HG03280 (cell line): Measurements from ENCODE around the gene THADA.
"Not testable (repeated sequence)": the region's sequence is repeated elsewhere in the genome, so short reads cannot be mapped to it uniquely, and the experiment has no call there.

ENCODE experiments used
- ATAC-seq: cut with Tn5 transposase; IDR thresholded peaks from one replicate; pipeline ENCODE4 v1.9.1; 2021; ENCODE audit warnings: mild to moderate bottlenecking, moderate library complexity; ENCODE audit not compliant: unreplicated experiment

The THADA gene

DNA sequence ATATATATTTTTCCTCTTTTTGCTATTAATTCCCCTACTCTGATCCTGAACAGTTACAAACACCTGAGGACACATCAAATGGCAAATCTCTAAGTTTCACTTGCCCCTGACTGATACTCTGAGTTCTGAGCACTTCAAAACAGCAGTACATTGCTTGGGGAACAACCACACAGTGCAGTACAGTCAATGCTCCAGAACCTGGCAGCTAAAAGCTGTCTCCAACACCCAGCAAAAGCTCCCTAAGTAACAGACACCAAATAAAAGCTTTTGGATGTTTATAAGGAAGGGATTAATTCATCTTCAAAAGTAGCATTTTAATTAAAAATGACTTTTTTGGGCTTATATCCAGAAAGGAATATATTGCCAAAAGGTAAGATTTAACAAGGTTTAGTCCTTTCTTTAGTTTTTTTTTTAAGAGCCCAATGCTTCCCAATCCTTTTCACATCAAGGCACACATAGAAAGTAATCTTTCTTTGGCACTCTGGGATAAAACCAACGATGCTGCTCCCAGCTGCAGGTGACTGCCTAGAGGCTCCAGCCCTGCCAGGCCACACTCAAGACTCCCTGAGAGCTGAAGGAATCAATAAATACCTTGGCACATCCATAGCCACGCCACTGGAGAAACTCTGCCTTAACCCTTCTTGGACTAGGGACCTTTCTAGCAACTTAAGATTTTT lies 204.5 kb downstream of the THADA start:
- no peak for ATAC-seq

DNA sequence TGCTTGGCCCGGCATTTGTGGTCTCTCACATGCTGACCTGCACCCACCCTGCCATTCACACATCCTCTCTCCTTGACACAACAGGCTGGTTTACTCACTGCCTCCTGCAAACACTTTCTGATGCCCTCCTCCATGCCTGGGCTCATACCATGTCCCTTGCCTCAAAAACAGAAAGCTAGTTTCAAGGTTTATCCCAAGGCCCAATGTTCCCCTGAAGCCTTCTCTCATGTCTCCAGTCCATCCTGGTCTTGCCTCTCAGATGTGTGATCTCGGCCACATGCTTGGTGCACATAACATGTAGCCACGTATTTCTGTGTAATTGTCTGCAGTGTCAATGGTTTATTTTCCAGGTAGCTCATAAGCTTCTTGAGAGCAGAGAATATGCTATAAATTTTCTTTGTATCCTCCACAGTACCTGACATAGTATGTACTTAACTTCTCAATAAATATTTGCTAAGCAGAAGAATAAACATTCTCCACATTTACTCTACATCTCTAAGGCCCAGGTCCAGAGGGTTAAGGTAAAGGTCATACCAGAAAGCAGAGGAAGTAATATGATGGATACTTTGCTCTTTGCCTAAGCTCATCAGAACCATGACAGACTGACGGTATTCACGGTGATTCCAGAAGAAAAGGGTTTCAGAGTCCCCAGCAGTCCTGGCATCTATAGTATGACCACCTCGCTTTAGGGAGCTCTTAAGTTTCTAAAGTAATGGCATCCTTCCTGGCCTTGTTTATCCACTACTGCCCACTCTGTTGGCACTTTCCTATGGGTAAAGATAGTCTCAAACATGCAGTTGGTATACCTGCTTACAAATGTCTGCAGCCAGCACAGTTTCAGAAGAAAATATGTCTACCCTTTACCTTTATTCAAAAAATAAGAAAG lies 206.0 kb downstream of the THADA start:
- ATAC-seq, result no peak

DNA sequence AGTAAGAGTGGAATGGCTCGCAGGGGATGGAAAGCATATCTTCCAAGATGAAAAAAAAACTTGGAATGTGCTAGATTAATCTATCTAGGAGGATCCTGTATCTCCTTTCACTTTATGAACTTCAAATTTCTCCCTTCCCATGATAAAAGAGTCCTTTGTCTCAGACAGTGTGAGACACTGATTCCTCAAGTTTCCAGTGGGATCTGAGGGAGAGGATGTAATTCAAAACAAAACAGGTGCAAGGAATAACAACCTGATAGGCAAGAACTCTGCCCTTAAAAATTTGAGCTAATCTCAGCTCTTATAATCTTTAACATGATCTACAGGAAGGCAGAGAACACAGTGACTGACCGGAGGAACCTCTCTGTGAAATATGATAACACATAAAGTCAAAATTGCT lies 207.5 kb downstream of the THADA start:
- no peak for ATAC-seq

DNA sequence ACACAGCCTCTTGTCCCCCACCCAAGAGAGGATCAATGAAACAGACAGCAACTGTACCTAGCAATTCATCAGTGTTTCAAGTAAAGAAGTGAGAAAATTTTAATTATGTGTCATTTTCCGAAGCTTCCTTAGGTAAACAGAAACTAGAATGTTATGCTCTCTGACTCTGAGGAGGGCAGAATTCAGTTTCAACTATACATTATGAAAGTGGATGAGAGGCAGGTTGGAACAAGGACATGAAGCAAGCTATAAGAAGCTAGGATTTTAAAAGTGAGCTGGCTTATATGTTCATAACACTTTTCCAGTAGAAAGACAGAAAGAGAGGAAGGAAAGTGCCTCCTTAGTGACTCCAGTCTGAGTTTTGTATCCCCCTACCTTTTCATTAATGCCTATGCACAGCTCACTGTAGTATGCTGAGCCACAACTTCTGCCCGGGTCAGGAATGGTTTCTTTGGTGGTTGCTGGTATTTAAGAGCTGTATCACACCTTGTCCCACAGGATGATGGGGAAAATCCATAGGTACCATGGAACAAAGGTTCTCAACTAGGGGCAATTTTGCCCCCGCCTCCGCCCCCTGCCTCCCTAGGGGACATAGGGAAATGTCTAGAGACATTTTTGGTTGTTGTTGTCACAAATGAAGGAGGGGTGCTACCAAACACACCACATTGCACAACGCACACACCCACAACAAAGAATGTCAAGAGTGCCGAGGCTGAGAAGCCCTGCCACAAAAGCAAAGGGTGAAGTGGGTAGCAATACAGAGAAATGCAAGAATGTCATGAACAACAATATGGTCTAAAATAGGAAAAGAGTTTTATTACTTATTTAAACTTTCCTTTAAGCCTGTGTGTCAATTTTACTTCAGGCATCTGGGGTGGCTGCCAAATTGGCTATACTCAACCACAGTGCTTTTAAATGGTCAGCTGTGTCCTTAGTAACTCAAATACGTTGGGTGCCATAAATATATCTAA lies 208.5 kb downstream of the THADA start:
- ATAC-seq, result peak; percentile 75

DNA sequence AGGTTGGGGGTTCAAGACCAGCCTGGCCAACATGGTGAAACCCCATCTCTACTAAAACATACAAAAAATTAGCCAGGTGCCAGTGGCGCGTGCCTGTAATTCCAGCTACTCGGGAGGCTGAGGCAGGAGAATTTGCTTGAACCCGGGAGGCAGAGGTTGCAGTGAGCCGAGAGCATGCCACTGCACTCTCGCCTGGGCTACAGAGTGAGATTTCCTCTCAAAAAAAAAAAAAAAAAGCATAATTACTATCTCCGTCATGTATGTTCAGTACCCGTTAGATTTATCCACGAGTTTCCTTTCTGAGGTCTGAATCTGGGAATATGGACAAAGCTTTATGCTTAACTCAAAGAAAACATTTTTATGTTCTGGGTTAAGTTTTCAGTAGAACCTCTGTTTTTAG lies 209.2 kb downstream of the THADA start:
- not testable (repeated sequence) for ATAC-seq

DNA sequence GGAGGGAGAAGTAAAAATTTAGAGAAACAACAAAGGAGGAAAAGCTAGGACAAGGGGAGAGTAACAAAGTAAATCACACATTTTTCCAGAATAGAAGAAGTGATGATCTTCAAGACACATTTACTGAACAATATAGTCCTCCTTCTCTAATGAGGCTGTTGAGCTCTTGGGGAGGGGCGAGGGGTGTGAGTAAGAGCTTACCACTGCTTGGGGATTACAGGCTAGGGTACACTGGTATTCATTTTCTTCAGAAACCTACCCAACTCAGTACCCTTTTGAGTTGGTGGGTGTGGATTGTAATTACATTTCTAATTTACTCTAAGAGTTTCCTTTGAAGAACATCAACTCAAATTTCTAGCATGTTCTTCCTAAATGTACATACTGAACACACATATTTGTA lies 211.7 kb downstream of the THADA start:
- ATAC-seq, result no peak

DNA sequence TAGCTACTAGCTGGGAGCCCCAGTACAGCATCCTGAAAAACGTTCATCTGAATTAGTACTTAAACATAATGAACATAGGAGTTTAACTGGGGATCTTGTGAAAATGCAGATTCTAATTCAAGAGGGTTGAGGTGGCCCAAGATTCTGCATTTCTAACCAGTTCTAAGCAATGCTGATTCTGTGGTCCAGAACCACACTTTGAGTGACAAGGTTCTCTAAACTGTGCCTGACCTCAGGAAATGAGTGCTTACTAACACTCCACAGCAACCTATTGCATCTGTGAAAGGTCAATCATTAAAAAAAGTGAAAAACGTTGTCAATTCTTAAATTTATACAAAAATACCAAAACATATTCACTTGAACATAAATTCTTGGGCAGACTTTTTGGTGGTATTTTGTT lies 212.3 kb downstream of the THADA start:
- ATAC-seq, result no peak

DNA sequence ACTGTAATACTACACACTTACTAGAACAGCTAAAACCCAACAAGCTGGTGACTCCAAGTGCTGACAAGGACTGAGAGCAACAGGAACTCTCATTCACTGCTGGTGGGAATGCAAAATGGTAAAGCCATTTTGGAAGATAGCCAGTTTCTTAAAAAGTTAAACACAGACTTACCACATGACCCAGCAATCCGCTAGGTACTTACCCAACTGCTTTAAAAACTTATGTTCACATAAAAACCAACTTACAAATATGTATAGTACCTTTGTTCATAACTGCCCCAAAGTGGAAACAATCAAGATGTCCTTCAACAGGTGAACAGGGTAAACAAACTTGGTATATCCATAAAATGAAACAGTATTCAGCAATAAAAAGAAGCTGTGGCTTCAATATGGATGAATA lies 216.3 kb downstream of the THADA start:
- ATAC-seq, result no peak

DNA sequence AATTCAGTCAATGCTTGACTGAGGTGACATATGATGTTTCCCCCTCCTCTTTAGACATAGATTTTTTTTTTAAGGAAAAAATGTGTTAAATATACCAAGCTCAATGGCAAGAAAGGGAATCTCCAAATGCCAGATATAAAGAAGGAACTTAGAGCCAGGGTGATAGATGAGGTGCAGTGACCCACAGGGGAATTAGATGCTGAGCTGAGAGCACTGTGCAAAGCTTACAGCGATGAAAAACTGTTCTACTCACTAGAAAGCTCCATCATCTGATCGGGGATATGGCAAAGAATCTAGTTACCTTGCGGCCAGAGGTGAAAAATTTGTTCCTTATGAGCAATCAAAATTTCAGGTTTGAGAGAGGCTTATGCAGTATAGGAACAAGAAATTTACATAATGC lies 218.5 kb downstream of the THADA start:
- no peak for ATAC-seq

DNA sequence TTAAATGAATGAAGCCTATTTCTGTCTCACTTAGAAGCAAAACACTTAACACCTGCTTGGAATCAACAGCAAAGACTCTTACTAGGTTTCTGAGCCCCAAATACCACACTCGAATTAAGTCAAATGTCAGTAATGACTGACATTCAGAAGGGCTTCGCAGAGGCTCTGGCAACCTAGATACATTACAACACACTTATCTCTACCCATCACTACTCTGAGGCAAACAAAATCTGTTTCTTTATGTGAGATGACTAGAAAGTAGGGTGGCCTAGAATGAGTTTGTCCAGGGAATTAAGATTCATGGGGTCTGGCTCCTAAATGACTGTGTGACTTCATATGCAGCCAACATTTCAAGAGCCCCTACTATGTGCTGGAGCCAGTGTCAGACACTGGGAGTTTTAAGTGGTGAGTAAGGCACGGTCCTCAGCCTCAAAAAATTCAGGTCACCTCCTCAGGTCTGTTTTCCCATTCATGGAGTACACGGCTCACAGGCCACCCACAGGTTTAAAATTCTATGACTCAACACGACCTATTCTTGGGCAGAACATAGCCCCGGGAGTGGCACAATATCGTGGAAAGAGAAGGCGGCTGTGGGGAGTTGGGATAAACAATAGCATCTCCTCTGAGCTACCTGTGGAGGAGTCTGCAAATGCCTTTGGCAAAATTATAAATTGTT lies 219.2 kb downstream of the THADA start:
- ATAC-seq, result no peak

DNA sequence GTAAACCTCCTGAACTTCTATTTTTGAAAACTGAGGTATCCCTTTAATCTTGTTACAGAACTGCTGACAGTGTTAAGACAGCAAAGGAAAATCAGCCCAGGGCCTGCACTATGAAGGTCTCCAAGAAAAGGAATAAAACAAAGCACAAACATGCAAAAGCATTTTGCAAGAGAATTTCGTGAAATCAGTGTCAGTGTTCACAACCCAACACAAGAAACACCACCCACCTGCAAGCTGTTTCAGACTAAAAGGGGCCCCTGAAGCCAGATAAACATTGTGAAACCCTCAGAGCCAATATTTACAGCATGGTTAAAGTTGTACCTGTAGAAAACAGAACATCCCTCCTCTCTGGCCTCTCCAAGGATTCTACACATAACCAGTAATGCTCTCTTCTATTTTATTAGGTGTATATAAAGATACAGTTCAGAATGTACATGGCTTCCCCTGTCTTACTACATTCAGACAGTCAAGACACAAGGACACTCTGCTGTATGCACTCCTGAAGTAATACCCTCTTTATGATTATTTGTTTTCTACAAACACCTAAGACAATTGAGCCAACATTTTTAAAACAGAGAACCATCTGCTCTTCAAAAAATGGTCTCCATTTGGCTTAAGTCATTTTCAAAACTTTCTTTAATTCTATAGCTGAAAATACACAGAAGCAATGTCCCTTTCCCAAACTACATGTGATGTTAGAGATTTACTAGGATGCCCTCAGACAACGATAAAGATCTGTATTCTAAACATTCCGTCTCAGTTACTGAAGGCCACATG lies 219.9 kb downstream of the THADA start:
- ATAC-seq, result no peak

DNA sequence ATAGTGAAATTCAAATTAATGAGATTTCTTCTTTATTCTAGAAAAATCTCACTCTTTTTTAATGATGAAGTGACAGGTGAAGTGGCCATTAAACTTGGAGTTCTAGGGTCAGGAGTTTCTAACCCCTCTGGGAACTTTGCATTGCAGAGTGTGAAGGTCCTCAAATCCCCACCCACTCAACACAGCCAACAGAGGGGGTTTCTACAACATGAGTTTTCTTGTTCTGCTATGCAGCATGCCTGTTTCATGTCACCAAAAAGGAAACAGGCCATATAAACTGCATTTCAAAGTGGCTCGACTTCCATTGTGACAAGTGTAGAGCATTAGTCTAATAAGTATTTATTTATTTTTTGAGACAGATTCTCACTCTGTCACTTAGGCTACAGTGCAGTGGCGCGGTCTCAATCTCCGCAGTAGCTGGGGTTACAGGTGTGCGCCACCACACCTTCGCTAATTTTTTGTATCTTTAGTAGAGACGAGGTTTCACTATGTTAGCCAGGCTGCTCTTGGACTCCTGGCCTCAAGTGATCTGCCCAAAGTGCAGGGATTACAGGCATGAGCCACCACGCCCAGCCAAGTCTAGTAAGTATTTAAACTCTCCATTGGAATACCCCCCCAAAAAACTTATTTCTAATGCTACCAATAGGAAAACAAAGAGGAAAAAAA lies 223.3 kb downstream of the THADA start:
- no peak for ATAC-seq

DNA sequence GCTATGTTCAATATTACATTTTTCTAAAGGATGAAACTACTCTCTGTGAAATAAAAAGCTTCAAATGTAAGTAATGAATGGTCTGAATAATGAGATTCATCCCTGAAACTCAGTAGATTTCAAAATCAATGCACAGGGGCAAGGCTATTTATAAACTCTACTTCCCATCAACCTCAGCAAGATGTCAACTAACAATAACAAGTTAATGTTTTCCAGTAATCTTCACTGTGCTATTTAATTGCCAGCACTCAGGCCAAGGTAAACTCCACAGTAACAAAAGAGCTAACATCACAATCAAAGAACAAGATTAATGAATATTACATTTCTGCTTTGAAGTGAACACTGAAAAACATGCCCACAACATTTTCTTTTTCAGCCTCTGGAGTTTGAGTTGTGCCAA lies 225.1 kb downstream of the THADA start:
- no peak for ATAC-seq

DNA sequence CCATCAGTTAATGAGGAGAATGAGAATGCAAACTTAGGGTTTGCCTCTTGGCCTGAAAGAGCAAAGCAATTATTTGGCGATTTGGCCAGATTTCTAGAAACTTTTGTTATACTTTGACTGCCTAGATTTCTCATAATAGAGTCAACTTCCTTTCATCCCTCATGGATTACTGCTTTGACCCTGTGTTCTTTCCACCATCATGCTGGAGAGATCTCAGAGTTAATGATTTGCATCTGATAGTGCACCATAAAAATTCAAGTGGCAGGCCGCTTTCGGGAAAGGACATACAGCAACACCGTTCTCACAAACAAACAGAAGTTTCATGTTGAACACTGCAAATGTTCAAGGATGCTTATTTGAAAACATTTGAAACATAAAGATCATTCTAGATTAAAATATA lies 225.7 kb downstream of the THADA start:
- no peak for ATAC-seq

DNA sequence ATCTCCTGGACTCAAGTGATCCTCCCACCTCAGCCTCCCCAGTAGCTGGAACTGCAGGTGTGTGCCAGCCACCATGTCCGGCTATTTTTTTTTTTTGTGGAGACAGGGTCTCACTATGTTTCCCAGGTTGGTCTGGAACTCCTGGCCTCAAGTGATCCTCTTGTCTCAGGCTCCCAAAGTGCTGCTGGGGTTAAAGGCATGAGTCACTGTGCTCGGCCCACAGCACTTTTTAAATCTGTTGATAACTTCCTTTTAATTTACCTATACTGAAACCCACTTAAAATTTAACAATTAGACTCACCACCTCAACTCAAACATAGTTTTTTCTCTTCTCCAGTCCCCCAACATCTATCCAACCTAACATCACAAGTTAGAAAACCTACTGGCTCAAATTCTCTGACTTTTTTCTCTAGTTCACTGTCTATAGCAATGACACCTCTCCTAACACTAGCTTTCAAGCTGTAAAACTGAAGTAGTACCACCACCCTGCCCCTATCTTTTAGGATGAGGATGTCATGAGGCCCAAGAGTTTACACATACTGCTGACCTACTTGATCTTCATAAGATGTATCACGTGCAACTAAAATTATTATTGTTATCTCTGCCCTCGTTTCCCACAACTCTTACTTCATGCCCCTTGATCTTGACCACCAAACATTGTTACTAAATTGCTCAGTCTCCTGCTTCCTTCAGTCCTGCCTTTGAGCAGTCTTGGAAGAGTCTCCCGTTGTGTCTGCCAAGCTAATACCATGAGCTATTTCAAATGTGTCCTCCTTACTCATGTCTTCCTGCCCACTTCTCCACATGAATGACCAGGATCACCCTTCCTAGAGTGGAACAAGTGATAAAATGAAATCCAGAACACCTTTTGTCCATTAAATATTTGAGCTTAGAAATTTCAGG lies 227.1 kb downstream of the THADA start:
- ATAC-seq, result no peak

DNA sequence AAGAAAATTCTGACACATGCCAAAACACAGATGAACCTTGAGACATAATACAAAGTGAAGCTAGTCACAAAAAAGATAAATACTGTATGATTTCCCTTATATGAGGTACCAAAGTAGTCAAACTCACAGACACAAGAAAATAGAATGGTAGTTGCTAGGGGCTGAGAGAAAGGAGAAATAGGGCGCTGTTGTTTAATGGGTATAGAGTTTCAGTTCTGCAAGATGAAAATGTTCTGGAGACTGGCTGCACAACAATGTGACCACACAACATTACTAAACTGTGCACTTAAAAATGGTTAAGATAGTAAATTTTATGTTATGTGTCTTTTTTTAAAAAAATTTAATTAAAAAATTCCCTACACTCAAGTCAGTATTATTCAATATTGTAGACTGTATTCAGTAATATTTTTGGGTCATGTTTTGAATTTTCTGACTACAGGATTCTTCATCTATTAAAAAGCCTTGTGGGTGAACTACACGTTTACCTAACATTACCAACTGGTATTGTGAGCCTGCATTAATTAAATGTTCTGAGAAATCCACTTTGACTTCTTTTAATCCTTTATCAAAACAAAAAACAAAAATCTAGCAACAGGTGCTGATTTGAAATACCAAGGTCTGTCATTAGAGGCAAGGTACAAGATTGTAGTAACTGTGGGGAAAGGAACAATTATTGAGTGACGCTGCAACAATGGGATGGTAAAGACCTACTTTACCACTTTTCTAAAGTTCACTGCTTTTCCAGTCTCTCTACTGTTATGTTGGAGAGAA lies 228.6 kb downstream of the THADA start:
- ATAC-seq, result no peak

DNA sequence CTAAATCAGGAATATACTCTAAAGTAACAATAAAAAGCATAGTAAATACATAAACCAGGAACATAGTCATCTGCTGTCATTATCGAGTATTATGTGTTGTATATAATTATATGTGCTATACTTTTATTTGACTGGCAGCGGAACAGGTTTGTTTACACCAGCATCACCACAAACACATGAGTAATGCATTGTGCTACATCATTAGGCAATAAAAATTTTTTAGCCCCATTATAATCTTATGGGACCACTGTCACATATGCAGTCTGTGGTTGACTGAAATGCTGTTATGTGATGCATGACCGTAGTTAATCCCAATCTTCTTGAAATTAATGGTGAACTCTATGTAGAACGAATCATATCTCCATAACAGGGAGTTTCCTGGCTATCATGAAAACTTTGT lies 232.7 kb downstream of the THADA start:
- no peak for ATAC-seq

DNA sequence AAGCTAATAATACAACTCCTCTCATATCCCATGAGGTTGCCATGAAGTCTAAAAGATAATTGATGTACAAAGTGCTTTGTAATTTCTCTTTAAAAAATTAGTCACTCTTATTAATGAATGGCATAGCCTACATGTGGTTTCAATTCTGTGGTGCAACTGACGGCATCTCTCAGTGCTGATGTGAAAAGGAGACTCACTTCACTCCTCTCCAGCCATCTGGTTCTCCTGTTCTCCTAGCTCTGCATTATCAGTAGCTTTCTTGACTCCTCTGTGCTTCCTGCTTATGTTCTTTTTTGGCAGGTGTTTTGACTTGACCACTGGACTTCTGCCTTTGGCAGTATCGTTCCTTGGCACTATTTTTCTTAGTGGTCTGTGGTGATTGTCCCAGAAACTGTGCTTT lies 234.6 kb downstream of the THADA start:
- no peak for ATAC-seq
